HG03064 (cell line): ENCODE results near the gene CTNNA1.

Experiments used
- ATAC-seq: cut with Tn5 transposase; IDR thresholded peaks from one replicate; pipeline ENCODE4 v1.9.1; 2021; ENCODE audit warnings: low read depth; ENCODE audit not compliant: unreplicated experiment

CTNNA1 gene

DNA sequence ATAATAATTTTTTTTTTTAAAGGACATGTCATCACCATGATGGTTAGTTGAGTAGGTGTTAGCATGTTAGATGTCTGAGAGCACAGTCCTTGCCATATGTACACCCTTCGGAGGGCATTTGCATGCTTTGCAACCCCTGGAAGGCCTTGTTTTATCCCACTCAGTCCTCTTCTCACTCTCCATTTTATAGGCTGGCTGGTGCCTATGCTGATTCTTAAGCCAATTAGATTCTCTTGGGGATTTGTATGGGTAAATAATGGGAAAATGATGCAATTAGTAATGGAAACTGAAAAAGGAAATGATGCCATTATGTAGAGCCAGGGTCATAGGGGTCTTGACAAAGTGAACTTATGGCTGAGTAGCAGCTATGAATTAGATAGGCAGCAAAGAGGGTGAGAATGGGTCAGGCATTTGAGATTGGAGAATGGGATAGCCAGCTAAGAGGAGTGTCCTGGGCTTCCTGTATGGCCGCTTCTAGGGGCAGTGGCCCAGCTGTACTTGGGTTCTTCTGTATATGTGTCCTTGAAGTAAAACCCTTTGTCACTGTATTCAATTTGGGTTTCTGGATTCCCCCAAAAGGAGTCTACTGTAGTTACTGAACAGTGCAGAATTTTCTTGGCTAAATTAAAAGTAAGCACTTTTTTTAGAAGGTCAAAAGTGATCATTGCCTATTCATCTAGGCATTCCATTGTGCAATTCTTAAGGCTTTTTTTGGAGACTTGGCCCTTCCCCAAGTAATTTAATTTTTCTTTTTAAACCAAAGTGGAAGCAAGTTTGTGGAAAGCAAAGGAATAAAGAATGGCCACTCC, 90.3 kb downstream of the CTNNA1 start:
- no peak for ATAC-seq

DNA sequence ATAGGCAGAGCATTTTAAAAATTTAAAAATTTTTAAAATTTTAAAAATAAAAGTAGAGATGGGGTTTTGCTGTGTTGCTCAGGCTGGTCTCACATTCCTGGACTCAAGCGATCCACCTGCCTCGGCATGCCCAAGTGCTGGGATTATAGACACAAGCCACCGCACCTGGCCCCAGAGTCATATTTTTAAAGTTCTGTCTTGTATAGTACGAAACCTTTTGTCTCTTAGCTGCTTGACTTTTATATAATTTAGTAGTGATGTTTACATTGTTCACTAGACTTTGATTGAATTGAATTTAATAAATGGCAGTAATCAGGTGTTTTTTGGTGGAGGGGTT, 90.9 kb downstream of the CTNNA1 start:
- ATAC-seq, result no peak

DNA sequence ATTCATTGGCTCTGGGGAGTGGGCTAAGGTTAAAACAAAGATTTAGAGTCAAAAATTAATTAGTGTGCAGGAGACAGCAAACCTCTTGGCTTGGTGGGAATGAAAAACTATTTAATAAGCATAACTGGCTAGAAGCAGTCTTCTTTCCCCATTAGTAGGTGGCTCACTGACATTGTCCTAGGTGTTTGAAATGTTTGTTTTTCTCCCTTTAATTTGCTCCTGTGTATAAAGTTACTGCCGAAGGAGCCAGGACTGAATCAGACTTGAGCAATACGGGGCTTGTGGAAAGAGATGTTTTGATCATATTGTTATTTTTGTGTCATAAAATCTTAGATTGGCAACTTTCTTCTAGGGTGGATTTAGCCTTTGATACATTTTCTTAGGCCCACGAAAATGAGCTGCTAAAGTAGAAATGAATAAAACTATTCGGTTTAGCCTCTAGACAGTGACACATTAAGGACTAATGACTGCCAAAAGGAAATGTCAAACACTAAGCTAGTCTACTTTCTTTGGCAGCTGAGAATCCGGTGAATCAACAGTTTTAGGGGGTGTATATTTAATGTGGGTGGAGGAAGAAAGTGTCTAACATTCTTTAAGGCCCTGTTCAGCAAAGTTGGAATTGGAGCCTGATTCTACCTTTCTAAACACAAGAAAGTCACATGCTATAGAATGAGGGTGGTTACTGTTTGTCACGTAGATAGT, 91.7 kb downstream of the CTNNA1 start:
- no peak for ATAC-seq

GRCh38 chr5:138849439-138849838, 96.2 kb downstream of the CTNNA1 start:
- no peak for ATAC-seq

- ATAC-seq, result no peak
Measured at GRCh38 chr5:138849882-138850281, 96.7 kb downstream of the CTNNA1 start.

DNA sequence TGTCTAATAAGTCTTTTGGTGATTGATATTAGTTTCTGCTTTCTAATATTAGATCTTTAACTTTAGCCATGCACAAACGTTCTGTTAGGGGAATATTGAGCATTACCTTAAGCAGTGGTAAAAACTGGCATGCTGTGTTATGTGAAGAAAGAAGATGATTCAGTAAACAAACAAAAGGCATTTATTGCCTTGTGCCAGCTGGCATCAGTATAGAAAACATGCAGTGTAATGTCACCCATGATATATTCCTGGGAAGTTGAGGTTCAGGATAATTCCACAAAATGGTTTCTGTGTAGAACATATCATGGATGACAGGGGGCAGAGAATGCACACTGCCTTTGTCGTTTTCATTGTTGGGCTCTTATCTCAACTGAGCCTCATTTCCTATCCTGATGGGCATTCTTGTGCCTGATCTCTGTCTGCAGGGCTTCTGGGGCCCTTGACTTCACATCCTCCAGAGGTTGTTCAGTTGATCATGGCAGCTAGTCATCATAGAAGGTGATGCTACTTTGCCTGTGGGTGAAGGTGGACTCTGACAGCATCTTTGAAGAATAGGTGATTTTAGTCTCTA, 97.7 kb downstream of the CTNNA1 start:
- no peak for ATAC-seq

DNA sequence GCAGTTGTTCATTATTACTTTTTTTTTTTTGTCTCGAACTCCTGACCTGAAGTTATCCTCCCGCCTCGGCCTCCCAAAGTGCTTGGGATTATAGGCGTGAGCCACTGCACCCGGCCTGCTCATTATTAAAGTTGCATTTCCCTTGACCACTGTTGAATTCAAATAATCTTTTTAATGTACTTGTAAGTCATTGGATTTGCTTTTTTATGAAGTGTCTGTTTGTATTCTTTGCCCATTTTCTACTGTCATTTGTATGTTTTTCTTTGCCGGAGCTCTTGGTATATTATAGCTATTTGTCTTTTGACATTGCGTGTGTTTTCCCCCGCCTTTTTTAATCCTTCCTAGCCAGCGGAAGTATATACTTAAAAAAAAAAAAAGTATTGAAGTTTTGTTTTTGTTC, 99.9 kb downstream of the CTNNA1 start:
- no peak for ATAC-seq

DNA sequence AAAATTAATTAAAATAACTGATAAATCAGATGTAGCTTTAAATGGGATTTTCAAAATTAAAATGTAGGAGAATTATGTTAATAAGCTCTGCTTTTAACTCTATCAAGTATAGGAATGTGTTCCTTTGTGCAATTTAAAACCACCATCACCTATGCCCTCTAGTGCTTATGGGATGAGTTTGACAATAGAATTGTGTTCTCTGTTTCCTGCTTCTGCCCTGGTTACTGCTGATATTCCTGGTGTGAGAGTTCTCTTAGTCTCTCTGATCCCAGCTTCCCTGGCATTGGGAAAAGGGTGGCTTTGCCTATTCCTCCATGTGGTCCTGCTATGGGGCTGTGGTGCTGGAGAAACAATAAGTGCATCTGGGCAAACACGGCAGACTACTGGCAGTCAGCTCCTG, 113.8 kb downstream of the CTNNA1 start:
- ATAC-seq, result no peak

DNA sequence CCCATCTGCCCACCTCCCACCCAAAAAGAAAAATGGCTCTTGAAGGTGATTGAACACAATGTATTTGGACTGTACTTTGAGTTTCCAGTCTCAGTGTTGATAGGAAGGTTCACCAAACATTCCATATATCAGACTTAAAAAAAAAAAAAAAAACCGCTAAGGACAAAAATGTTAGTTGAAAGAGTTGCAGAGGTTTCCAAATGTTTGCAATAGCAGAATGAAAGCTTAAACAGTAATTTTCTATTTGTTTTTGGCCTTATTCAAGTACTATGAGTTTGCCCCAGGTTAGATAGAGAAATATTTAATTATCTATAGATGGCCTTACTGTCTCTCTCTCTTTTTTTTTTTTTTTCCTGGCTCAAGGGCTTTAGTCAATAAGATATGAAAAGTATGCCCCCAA, 115.8 kb downstream of the CTNNA1 start:
- ATAC-seq, result no peak

DNA sequence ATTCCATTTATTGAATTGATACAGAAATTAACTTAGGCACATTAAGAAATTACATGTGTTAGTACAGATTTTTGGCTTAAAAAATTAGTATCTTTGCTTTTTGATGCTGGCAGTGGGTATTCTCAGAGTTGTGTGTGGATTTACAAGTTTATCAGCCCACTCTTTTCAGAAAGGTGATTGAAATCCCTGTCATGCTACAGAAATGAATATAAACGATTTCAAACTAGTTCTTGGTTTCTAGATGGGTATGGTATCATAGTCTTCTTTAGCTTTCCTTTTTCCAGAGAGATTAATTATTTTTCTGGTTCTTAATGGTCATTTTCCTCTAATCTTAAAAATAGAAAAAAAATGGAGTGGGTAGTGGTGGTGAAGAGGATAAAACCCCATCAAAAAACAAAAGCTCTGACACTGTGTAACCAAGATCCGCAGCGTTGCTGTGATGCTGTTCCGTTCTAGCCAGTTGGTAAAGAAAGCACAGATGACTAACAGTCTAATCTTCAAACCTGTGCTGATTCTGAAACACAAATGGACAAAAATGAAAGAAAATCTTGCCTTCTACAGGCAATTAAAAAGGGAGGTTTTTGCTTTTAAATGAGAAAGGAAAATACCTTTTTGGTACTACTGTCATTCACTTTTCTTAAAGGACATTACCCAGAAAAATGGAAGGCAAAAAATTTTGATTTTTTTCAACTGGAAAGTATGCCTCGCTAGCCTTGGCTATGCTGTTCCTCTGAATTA, 116.7 kb downstream of the CTNNA1 start:
- ATAC-seq, result no peak

- no peak for ATAC-seq
Measured at GRCh38 chr5:138870611-138871010, 117.4 kb downstream of the CTNNA1 start.

DNA sequence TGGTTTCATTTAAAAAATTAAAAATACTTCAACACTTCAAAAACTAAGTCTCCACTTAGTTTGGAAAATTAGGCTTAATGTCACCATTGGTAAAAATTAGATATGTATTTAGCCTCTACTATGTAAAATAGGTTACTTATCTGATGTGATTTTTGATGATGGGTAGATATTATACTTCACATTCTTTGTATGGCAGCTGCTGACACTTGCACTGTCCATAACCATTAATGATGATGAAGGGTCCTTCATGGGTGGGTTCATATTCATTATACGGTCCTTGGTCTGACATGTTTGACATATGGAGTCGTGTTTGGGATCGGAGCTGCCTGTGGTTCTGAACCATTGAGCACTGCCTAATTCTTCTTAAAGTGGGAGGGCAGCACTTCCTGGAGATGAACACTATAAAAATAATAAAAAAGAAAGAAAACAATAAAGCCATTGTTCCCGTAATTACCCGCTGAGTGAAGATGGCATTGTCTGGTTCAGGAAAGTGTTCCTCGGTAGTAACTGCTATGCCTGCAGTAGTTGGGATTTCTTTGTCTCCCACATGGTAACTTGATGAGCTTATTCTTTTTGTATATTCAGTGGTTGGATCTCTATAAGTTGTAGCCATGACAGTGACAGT, 119.7 kb downstream of the CTNNA1 start:
- ATAC-seq, result no peak

DNA sequence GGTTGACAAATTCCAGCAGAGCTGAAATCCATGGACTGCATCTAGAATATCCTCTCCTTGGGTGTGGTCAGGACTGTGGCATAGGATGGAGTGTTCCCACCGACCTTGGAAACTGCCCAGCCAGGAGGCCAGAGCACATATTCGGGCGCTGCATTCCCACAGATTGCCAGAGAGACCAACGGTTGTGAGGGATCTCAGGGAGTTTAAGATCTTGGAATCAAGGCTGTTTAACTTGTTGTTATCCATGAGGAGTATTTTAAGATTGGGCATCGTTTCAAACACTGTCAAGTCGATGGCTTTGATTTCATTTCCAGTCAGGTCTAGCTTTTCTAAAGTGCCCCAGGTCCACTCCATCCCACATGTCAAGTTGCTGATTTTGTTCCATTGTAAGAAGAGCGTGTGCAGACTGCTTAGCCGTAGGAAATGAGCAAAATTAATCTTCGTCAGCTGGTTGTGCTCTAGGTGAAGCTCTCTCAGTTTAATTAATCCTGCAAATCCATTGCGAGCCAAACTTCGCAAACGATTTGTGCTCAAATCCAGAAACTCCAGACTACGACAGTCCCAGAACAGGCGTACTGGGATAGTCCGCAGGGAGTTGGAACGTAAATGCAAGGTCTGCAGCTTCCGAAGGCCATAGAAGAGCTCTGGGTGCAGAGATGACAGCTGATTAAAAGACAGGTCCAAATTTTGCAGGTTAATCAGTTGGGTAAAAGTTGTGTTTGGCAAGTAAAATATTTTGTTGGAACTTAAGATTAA, 120.4 kb downstream of the CTNNA1 start:
- no peak for ATAC-seq

GRCh38 chr5:138874241-138874640, 121.0 kb downstream of the CTNNA1 start:
- no peak for ATAC-seq

GRCh38 chr5:138874771-138875551, 121.7 kb downstream of the CTNNA1 start, which contains the start of gene LRRTM2:
Gene LRRTM2, minus strand, starts transcription at chr5:138875335. Its CDS starts 424 bp downstream, at chr5:138874911.
- no peak for ATAC-seq

DNA sequence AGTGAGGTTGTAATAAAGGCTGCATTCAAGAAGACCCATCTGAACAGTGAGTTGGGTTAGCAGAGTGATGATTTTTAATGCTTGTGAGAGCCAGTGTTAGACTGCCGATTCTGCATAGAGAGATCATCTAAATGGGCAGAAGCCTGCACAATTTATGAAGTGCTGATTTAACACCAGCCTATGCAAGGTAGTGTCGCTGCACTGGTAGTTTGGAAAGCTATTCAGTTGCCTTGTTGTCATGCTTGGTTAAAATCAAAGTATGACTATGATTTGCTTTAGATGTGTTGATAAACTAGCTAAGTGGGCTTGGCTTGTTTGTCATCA, 122.3 kb downstream of the CTNNA1 start:
- no peak for ATAC-seq

GRCh38 chr5:138875946-138876345, 122.7 kb downstream of the CTNNA1 start:
- ATAC-seq, result no peak

DNA sequence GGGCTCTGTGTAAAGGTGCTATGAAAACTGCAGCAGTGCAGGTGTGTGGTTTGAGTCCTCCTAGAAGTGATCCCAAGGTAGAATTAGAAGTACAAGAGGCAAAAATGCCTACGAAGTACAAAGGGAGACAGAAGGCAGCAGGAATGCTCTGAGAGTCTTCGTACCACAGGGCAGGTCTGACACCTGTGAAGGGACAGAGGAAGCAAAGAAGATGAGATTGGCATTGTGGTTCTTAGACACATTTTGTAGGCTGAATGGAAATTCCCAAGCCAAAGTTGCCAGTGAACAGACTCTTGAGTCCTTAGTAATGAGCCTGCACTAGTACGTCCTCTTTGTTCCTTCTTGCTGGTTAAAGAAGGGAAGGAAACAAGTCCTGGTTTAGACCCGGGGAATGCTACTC, 123.6 kb downstream of the CTNNA1 start:
- no peak for ATAC-seq

GRCh38 chr5:138878437-138879235, 125.4 kb downstream of the CTNNA1 start:
- ATAC-seq, result no peak
